Cardiac fibroblast (primary cell): ENCODE data around the gene LRIT1.
A peak's percentile ranks its signal among the peaks of the same experiment; 100 is the strongest.

Source experiments
- DNase-seq, 2 donors: peaks; one replicate each; pipeline versions ENCODE4 v3.0.0 to v3.0.0-alpha.2; 2010; ENCODE audit warnings: low read depth in 2 of 2
- H3K4me3 ChIP-seq, 2 donors: replicated peaks in 1 of 2; 1 replicate in 1 of 2; 2 replicates in 1 of 2; pipeline ENCODE4 v1.5.1; 2011; ENCODE audit warnings: low read depth in 2 of 2, low read length in 2 of 2, mild to moderate bottlenecking in 2 of 2, moderate library complexity in 1 of 2
- TF ChIP-seq, protein P1 (sequence below): IDR thresholded peaks from one replicate; pipeline ENCODE4 v1.5.1; 2011; ENCODE audit warnings: low read depth, mild to moderate bottlenecking, low read length, inconsistent platforms

The LRIT1 gene

GRCh38 chr10:84262190-84262956 is 21.0 kb upstream of the LRIT1 start:
- TF ChIP-seq, protein P1, sequence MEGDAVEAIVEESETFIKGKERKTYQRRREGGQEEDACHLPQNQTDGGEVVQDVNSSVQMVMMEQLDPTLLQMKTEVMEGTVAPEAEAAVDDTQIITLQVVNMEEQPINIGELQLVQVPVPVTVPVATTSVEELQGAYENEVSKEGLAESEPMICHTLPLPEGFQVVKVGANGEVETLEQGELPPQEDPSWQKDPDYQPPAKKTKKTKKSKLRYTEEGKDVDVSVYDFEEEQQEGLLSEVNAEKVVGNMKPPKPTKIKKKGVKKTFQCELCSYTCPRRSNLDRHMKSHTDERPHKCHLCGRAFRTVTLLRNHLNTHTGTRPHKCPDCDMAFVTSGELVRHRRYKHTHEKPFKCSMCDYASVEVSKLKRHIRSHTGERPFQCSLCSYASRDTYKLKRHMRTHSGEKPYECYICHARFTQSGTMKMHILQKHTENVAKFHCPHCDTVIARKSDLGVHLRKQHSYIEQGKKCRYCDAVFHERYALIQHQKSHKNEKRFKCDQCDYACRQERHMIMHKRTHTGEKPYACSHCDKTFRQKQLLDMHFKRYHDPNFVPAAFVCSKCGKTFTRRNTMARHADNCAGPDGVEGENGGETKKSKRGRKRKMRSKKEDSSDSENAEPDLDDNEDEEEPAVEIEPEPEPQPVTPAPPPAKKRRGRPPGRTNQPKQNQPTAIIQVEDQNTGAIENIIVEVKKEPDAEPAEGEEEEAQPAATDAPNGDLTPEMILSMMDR = no peak
- DNase-seq = no peak
- H3K4me3 ChIP-seq = no peak overlapping the region

DNA sequence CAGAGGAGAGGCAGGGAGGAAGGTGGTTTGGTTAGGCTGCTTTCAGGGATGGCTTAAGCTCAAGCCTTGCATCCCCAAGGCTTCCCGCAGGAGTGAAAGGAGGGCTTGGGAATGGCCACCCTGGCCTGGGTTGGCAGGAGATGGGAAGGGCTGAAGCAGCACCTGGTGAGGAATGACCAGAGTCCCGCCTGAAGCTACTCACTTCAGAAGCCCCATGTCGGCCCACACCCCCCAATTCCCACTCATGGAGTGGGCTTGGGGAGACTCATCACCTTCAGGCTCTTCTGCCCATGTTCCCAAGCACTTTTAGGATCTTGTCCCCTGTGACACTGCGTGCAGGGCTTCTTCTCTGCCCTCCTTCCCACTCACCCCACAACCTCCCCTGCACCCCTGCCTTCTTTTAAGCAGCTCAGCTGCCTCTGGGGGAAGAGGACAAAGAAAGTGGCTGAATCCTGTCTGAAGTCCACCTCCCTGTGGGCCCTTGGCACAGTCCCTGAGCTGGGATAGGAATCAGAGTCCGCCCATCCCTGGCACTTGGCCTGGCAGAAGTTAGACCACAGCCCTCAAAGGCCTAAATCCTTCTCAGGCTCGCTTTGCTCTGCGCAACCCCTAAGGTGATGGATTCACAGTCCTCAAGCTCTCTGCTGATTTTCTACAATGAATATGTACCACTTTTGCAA is 20.0 kb upstream of the LRIT1 start:
- no peak for DNase-seq
- no peak overlapping the region for H3K4me3 ChIP-seq
- TF ChIP-seq, protein P1 = no peak

GRCh38 chr10:84258034-84258695 is 16.8 kb upstream of the LRIT1 start:
- no peak for DNase-seq
- TF ChIP-seq, protein P1 = no peak

DNA sequence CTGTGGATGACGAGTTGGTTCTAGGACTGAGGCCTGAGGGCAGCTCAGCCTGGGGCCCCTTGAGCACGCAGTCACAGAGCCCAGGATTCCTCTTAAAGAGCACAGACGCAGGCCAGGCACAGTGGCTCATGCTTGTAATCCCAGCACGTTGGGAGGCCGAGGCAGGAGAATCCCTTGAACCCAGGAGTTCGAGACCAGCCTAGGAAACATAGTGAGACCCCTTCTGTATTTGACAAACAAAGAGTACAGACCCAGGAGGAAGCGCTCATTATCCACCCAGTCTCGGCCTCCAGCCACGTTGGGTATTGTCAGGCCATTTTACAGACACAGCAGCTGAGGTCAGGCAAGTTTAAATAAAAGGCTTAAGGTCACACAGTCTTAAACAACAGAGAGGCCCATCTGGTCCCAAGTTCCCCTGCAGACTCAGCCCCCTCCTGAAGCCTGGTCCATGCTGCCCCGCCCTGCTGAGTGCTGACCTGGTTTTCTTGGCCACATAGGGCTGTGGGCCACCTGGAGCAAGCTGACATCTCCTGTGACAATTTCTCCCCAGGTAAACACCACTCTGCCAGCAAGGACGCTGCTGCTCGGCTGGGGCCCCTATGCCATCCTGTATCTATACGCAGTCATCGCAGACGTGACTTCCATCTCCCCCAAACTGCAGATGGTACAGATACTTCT is 16.1 kb upstream of the LRIT1 start:
- TF ChIP-seq, protein P1 = no peak
- no peak for DNase-seq
- no peak overlapping the region for H3K4me3 ChIP-seq

More at GRCh38 chr10:84258034-84258695, 16.8 kb upstream of the LRIT1 start:
- no peak overlapping the region for H3K4me3 ChIP-seq

GRCh38 chr10:84256510-84257342 is 15.4 kb upstream of the LRIT1 start:
- TF ChIP-seq, protein P1 = peak; percentile 81
- DNase-seq = peak; percentile 65 to 67
- peak overlapping the region in 1 of 2 donors; percentile 7 for H3K4me3 ChIP-seq
